OCI-LY1 (cell line): Measurements from ENCODE around the gene ARGLU1.

Experiments
- H2AFZ ChIP-seq: fragments of 200-600 bp; sonication (generic), shearing (Covaris generic); 2 replicates; pipeline ENCODE4 v1.6.0; 2014; ENCODE audit warnings: antibody characterized with exemption, mild to moderate bottlenecking, low read length
- H3F3A ChIP-seq: fragments of 200-600 bp; sonication (generic), shearing (Covaris generic); 2 replicates; pipeline ENCODE4 v1.6.0; 2014; ENCODE audit warnings: mild to moderate bottlenecking, antibody characterized with exemption, low read length, moderate library complexity; ENCODE audit not compliant: insufficient read depth
- H3K27ac ChIP-seq: fragments of 200-600 bp; sonication (generic); 2 replicates; pipeline ENCODE4 v1.5.1; 2014; ENCODE audit warnings: low read length, mixed run types, mild to moderate bottlenecking, low read depth; ENCODE audit not compliant: poor library complexity, severe bottlenecking
- H3K27me3 ChIP-seq: fragments of 200-600 bp; sonication (generic); 2 replicates; pipeline ENCODE4 v1.6.0; 2014; ENCODE audit warnings: antibody characterized with exemption, mild to moderate bottlenecking, low read length, moderate library complexity; ENCODE audit not compliant: insufficient read depth
- H3K36me3 ChIP-seq: fragments of 200-600 bp; sonication (generic); 2 replicates; pipeline ENCODE4 v1.6.1; 2014; ENCODE audit warnings: mild to moderate bottlenecking, antibody characterized with exemption, low read length, moderate library complexity, mixed read lengths; ENCODE audit not compliant: insufficient read depth
- H3K4me1 ChIP-seq: fragments of 200-600 bp; sonication (generic); 2 replicates; pipeline ENCODE4 v1.5.1; 2014; ENCODE audit warnings: mild to moderate bottlenecking, low read length, moderate library complexity; ENCODE audit not compliant: insufficient read depth, severe bottlenecking
- H3K4me2 ChIP-seq: fragments of 200-600 bp; sonication (generic), shearing (Covaris generic); 2 replicates; pipeline ENCODE4 v1.6.1; 2014; ENCODE audit warnings: low read length
- H3K4me3 ChIP-seq: fragments of 200-600 bp; sonication (generic); 2 replicates; pipeline ENCODE4 v1.5.1; 2014; ENCODE audit warnings: low read length, low read depth, mild to moderate bottlenecking, mixed read lengths; ENCODE audit not compliant: poor library complexity, severe bottlenecking
- H3K79me2 ChIP-seq: fragments of 200-600 bp; shearing (Covaris generic); 2 replicates; pipeline ENCODE4 v1.6.1; 2016; ENCODE audit warnings: mixed run types, low read length, mixed read lengths; ENCODE audit not compliant: insufficient read depth
- H3K9ac ChIP-seq: fragments of 200-600 bp; sonication (generic), shearing (Covaris generic); 2 replicates; pipeline ENCODE4 v1.6.1; 2014; ENCODE audit warnings: mild to moderate bottlenecking, low read length, mixed read lengths
- H3K9me2 ChIP-seq: fragments of 200-600 bp; sonication (generic), shearing (Covaris generic); 2 replicates; pipeline ENCODE4 v1.6.1; 2014; ENCODE audit warnings: low read depth, mild to moderate bottlenecking, low read length, mixed read lengths
- H3K9me3 ChIP-seq: fragments of 200-600 bp; shearing (Covaris generic); 2 replicates; pipeline ENCODE4 v1.6.1; 2014; ENCODE audit warnings: low read length, mixed read lengths
- H4K20me1 ChIP-seq: fragments of 200-600 bp; sonication (generic), shearing (Covaris generic); 2 replicates; pipeline ENCODE4 v1.6.0; 2016; ENCODE audit warnings: mild to moderate bottlenecking, low read length; ENCODE audit not compliant: insufficient read depth
- EZH2 ChIP-seq: fragments of 200-600 bp; sonication (generic), shearing (Covaris generic); IDR thresholded peaks from 2 replicates; pipeline ENCODE4 v1.8.0; 2017; ENCODE audit warnings: borderline replicate concordance, mixed run types, mild to moderate bottlenecking, antibody characterized with exemption, low read length, moderate library complexity, mixed read lengths
- TF ChIP-seq, protein P1 (sequence below): fragments of 200-600 bp; sonication (generic), shearing (Covaris generic); IDR thresholded peaks from 2 replicates; pipeline ENCODE4 v1.5.1; 2017; ENCODE audit warnings: mild to moderate bottlenecking, antibody characterized with exemption, low read length, moderate library complexity, mixed read lengths

Gene ARGLU1

DNA sequence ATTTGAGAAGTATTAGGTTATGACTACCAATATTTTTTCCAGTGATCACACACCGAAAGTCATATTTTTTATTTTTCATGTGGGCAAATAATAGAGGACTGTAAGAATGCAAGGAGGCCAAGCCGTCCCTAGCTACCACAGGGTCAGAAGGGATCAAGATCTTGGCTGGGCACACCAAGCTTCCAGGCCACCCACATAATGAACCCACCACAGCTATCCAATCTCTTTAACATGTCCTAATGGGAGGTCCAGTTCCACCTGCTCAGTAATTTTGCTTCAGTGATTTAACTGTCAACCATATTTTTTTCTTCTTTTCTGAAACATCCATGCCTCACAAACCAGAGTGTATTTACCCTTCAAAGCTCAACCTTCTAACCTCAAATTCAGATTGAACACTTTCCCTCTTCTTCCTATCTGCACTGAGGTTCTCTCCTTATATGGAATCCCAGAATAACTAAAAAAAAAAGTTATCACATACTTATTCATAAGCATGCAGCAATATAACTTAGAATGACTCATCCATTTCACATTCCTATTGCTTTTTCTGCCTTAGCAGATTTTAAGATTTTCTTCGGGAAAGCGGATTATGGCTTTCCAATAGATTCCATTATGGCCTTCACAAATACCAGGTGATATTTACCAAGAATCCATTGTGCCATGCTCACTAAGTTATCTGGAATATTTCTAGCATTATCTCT lies 12.2 kb downstream of the ARGLU1 start:
- no peaks in the 10 kb centered on the region for H3F3A ChIP-seq
- no peaks in the 10 kb centered on the region for H3K9me3 ChIP-seq
- H3K9me2 ChIP-seq, result no peaks in the 10 kb centered on the region
- H3K4me3 ChIP-seq, result no peak overlapping the region
- H3K4me1 ChIP-seq, result peaks cover 3% of the 10 kb centered on the region
- H3K27ac ChIP-seq, result no peak overlapping the region
- peaks cover 72% of the 10 kb centered on the region for H3K79me2 ChIP-seq
- H4K20me1 ChIP-seq, result peaks cover 26% of the 10 kb centered on the region
- TF ChIP-seq, protein P1, sequence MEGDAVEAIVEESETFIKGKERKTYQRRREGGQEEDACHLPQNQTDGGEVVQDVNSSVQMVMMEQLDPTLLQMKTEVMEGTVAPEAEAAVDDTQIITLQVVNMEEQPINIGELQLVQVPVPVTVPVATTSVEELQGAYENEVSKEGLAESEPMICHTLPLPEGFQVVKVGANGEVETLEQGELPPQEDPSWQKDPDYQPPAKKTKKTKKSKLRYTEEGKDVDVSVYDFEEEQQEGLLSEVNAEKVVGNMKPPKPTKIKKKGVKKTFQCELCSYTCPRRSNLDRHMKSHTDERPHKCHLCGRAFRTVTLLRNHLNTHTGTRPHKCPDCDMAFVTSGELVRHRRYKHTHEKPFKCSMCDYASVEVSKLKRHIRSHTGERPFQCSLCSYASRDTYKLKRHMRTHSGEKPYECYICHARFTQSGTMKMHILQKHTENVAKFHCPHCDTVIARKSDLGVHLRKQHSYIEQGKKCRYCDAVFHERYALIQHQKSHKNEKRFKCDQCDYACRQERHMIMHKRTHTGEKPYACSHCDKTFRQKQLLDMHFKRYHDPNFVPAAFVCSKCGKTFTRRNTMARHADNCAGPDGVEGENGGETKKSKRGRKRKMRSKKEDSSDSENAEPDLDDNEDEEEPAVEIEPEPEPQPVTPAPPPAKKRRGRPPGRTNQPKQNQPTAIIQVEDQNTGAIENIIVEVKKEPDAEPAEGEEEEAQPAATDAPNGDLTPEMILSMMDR, result no peak
- TF ChIP-seq EZH2, result no peak
- H3K9ac ChIP-seq, result no peak overlapping the region
- no peak overlapping the region for H3K4me2 ChIP-seq
- H3K27me3 ChIP-seq, result no peaks in the 10 kb centered on the region
- H2AFZ ChIP-seq, result no peak overlapping the region
- H3K36me3 ChIP-seq, result peaks cover 94% of the 10 kb centered on the region

DNA sequence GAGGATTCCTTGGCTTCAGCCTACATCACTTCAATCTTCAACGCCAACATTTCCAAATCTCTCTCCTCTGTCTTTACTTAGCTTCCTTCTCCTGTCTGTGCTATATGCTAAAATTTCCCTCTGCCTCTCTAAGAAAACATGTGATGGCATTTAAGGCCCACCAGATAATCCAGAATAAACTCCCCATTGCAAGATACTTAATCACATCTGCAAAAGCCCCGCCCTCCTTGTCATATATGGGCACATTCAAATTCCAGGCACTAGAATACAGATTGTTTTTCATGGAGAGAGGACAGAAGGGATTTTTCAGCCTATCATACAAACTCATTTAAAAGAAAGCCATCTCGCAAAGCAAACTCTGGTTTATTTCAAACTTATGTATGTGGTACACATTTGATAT lies 16.2 kb downstream of the ARGLU1 start:
- no peak overlapping the region for H3K4me2 ChIP-seq
- H2AFZ ChIP-seq, result no peak overlapping the region
- H3K9ac ChIP-seq, result no peak overlapping the region
- H3K27ac ChIP-seq, result no peak overlapping the region
- peaks cover 93% of the 10 kb centered on the region for H3K36me3 ChIP-seq
- H3K4me3 ChIP-seq, result no peak overlapping the region
- H3K79me2 ChIP-seq, result peaks cover 41% of the 10 kb centered on the region
- H4K20me1 ChIP-seq, result peaks cover 14% of the 10 kb centered on the region
- H3K9me2 ChIP-seq, result no peaks in the 10 kb centered on the region
- no peaks in the 10 kb centered on the region for H3F3A ChIP-seq
- no peaks in the 10 kb centered on the region for H3K9me3 ChIP-seq
- H3K27me3 ChIP-seq, result no peaks in the 10 kb centered on the region
- no peaks in the 10 kb centered on the region for H3K4me1 ChIP-seq
- TF ChIP-seq, protein P1, result no peak
- TF ChIP-seq EZH2, result no peak

DNA sequence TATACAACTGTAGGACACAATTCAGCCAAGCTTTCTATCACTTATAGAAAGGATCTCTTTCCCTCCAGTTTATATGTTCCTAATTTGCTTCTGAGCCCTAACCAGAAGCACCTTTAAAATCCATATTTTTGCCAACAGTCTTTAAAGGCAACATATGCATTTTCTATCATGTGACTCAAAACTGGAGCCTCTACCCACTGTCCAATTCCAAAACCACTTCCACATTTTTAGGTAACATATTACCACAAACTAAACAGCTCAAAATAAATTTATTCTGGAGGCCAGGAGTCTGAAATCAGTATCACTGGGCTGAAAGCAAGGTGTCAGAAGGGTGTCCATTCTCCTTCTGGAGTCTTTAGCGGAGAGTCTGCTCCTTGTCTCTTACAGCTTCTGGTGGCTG lies 16.6 kb downstream of the ARGLU1 start:
- Histone ChIP-seq H3K9me3 (no peaks in the 10 kb centered on the region), H2AFZ (no peak overlapping the region), H3K9me2 (no peaks in the 10 kb centered on the region), H3K4me2 (no peak overlapping the region), H3F3A (no peaks in the 10 kb centered on the region), H4K20me1 (peaks cover 12% of the 10 kb centered on the region), H3K79me2 (peaks cover 37% of the 10 kb centered on the region), H3K27me3 (no peaks in the 10 kb centered on the region), H3K9ac (no peak overlapping the region), H3K36me3 (peaks cover 93% of the 10 kb centered on the region), H3K27ac (no peak overlapping the region), H3K4me1 (no peaks in the 10 kb centered on the region), H3K4me3 (no peak overlapping the region)
- TF ChIP-seq, protein P1, result no peak
- no peak for TF ChIP-seq EZH2
